Measurements from ENCODE around the gene ZP3.
A peak's percentile ranks its signal among the peaks of the same experiment; 100 is the strongest.
"Not testable (repeated sequence)": the region's sequence is repeated elsewhere in the genome, so short reads cannot be mapped to it uniquely, and the experiment has no call there.

Gene ZP3

GRCh38 chr7:76443846-76444245, 19.1 kb downstream of the ZP3 start:
- DNase-seq, result not testable (repeated sequence)

GRCh38 chr7:76445577-76446008, 20.8 kb downstream of the ZP3 start:
- DNase-seq, result not testable (repeated sequence)

DNA sequence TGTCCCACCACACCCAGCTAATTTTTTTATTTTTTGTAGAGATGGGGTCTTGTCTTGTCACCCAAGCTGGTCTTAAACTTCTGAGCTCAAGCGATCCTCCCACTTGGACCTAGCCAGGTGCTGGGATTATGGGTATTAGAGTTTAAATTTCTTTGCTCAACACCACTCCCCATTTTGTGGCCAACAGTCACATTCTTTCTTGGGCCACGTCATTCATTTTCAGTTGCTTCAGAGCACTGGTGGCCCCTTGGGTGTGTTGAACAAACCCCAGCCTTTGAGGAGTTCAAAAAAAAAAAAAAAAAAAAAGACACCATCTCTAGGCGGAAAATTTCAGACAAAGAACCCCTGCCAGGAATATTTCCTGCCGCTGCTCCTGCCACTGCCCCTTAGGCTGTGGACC, 32.3 kb downstream of the ZP3 start:
- DNase-seq, result not testable (repeated sequence)

DNA sequence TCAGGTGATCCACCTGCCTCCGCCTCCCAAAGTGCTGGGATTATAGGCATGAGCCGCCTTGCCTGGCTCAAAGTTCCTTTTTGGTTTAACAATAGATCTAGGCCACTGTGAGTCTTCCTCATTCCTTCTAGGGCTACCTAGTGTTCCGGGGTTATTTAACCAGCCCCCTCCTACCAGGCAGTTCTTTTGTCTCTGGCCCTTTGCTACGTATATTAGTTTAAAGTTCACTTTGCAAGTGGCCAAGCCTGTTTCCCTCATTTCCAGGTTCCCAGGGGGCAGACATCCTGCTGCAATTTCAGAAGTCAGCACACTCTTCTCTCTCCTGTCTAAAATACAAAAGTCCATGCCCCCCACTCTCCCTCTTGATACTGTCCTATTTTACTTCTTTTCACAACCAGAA, 33.8 kb downstream of the ZP3 start:
- DNase-seq, result not testable (repeated sequence)

- DNase-seq, result not testable (repeated sequence)
Measured at GRCh38 chr7:76460767-76461166, 36.0 kb downstream of the ZP3 start.

DNA sequence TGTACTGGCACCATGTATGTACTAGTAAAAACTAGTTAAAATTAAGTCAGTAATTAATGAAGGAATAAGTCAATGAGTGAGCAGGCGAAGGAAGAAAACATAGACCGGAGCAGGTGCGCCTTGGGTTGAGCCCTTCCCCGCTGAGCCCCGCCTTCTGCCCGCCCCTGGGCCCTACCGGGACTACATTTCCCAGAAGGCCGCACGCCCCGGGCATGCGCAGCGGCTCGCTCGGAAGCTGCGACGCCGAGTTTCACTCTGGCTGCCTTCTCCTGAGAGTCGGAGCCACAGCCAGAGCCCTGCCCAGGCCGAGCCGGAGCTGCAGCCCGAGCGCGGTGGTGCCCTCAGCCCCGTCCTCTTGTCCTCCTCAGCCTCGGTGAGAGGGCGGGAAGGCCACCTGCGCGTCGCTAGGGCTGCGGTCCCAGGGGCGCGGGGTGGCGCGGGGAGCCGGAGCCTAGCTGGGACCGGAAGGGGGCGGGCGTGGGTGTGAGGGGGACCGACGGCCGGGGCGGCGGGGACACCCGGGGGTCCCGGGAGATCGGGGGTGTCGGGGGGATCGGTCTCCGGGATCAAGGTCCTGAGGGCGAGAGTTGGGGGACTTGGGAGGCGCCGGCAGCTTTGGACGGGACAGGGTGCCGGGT, 36.8 kb downstream of the ZP3 start, which contains the start of gene DTX2:
DTX2 (plus strand) TSS at position 246 of the 638 bp plus-strand sequence. CDS start 18,801 bp downstream, outside the sequence.
- DNase-seq, result not testable (repeated sequence)

GRCh38 chr7:76462271-76462882, 37.6 kb downstream of the ZP3 start:
- DNase-seq, result not testable (repeated sequence)

DNA sequence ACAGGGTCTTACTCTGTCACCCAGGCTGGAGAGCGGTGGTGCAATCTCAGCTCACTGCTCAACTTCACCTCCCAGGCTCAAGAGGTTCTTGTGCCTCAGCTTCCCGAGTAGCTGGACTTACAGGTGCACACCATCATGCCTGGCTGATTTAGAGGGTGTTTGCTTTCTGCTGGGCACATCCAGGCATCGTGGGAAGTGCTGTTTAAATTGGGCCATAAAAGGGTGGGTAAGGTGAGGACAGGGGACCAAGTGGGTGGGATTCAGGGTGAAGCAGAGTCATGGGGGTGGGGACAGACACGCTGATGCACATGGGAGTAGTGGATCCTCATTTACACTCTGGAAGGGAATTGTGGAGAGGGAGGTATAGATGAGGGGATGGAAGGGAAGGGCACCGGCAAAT, 40.2 kb downstream of the ZP3 start:
- not testable (repeated sequence) for DNase-seq

GRCh38 chr7:76465950-76466349, 41.2 kb downstream of the ZP3 start:
- DNase-seq, result not testable (repeated sequence)

DNA sequence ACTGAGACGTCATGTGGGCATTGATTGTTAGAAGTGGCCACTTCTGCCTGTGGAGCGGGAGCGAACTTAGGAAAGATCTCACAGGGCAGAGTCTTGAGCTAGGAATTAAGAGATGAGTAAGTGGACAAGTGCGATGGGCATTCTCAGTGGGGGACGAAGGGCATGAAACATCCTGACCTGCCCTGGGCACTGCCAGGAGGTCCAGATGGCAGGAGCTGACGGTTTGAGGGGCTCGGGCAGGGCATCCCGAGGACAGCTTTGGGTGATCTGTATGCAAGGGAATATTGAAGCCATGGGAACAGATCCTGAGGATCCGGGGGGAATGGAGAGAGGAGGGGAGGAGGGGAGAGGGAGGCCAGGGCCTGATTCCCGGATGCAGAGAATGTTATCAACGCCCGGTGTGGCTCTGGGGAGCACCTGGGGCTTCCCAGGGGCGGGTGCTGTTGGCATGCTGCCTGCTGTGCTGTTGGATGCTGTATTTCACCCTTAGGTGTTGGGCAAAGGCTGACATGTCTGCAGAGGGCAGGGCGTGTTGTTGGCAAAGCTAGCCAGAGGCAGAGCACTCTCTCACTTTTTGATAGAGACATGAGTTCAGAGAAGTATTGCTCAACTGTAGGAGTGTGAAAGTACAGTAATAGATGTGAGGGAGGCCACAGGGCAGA, 43.1 kb downstream of the ZP3 start:
- DNase-seq, result peak; percentile 35

- DNase-seq, result not testable (repeated sequence)
Measured at GRCh38 chr7:76471556-76472221, 46.9 kb downstream of the ZP3 start.

GRCh38 chr7:76473097-76473496, 48.3 kb downstream of the ZP3 start:
- DNase-seq, result not testable (repeated sequence)

DNA sequence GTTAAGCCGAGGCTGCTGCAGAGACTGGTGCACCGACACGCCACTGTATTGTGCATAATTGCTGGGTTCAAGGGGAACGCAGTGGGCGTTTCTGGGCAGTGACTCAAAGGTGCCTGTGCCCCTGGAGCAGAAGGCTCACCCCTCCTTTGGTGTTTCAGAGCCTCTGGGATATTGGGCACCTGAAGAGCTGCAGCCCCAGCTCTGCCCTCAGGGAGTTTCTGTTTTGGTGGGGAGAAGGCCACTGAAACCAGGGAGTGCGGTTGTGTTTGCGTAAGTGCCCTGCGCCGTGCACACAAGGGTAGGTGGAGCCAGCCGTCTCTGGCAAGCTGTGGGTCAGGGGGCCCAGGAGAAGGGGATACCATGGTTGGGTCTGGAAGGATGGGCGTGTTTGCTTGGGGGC, 51.5 kb downstream of the ZP3 start:
- DNase-seq, result not testable (repeated sequence)

DNA sequence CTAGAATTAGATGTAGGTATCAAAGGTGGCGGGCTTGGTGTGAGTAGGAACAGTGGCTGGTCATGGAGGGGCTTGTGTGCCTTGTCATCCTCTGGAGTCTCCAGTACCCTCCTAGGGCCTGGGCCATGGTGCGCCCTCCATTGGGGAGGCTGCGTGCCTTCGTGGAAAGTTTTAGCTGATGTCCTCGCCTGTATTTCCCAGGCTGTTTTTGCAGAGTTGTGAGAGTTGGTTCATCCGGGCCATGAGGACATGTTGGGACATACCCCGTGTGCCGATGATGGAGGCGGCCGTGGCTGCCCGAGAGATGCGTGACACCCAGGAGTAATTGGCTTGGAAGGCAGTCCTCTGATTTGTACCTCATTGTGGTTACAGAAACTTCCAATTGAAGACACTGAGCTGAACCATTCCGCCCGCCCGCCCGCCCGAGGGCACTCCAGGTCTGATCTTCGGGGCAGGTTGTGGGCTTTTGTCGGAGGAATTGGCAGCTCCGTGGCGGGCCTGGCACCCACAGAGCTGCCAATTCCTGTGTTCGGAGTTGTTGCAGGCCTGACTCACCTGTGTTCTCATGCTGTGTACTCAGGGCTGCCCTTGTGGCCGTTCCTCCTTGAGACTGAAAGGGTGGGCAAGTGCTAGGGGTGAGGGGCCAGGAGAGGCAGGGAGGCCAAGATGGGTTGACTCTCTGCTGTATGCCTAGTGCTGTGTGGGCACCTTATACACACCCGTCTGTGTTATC, 52.2 kb downstream of the ZP3 start:
- DNase-seq, result not testable (repeated sequence)

- DNase-seq, result not testable (repeated sequence)
Measured at GRCh38 chr7:76479628-76480027, 54.9 kb downstream of the ZP3 start.

DNA sequence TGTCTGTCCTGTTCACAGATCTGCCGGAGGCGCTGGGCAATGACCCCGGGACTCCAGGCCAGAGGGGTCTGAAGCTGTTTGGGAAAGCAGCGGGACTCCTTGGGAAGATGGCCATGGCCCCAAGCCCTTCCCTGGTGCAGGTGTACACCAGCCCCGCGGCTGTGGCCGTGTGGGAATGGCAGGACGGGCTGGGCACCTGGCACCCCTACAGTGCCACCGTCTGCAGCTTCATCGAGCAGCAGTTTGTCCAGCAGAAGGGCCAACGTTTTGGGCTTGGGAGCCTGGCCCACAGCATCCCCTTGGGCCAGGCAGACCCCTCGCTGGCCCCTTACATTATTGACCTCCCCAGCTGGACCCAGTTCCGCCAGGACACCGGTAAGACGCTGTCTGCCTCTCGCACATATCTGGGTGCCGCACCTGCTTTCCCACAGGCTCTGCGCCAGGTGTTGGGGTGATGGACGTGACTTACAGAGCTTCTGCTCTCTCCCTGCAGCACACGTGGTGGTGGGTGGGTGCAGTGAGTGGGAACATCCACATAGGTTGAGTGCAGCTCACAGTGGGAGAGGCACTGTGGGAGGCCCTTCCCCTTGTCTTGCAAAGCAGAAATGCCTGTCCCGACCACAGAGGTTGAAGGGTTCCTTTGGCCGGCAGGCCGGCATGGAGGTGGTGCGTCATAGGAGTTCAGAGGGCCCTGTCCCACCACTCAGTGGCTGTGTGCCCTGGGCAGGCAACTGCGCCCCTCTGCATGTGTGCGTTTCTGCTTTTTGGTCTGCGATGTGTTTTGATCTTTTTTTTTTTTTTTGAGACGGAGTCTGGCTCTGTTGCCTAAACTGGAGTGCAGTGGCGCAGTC, 55.9 kb downstream of the ZP3 start:
- not testable (repeated sequence) for DNase-seq

DNA sequence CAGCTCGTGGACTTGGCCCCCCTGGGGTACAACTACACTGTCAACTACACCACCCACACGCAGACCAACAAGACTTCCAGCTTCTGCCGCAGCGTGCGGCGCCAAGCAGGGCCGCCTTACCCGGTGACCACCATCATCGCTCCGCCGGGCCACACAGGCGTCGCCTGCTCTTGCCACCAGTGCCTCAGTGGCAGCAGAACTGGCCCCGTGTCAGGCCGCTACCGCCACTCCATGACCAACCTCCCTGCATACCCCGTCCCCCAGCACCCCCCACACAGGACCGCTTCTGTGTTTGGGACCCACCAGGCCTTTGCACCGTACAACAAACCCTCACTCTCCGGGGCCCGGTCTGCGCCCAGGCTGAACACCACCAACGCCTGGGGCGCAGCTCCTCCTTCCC, 57.9 kb downstream of the ZP3 start:
- not testable (repeated sequence) for DNase-seq

GRCh38 chr7:76483081-76483480, 58.3 kb downstream of the ZP3 start:
- not testable (repeated sequence) for DNase-seq

GRCh38 chr7:76484456-76484855, 59.7 kb downstream of the ZP3 start:
- DNase-seq, result not testable (repeated sequence)

GRCh38 chr7:76485822-76486610, 61.3 kb downstream of the ZP3 start:
- DNase-seq, result not testable (repeated sequence)

- not testable (repeated sequence) for DNase-seq
Measured at GRCh38 chr7:76486618-76487017, 61.9 kb downstream of the ZP3 start.
